Measurements from ENCODE around the gene XIRP1. TPM values are rescaled to one million over a fixed set of nuclear protein-coding genes. Genes with fewer than 3 reads are reported as not detected.

Gene XIRP1, protein sequence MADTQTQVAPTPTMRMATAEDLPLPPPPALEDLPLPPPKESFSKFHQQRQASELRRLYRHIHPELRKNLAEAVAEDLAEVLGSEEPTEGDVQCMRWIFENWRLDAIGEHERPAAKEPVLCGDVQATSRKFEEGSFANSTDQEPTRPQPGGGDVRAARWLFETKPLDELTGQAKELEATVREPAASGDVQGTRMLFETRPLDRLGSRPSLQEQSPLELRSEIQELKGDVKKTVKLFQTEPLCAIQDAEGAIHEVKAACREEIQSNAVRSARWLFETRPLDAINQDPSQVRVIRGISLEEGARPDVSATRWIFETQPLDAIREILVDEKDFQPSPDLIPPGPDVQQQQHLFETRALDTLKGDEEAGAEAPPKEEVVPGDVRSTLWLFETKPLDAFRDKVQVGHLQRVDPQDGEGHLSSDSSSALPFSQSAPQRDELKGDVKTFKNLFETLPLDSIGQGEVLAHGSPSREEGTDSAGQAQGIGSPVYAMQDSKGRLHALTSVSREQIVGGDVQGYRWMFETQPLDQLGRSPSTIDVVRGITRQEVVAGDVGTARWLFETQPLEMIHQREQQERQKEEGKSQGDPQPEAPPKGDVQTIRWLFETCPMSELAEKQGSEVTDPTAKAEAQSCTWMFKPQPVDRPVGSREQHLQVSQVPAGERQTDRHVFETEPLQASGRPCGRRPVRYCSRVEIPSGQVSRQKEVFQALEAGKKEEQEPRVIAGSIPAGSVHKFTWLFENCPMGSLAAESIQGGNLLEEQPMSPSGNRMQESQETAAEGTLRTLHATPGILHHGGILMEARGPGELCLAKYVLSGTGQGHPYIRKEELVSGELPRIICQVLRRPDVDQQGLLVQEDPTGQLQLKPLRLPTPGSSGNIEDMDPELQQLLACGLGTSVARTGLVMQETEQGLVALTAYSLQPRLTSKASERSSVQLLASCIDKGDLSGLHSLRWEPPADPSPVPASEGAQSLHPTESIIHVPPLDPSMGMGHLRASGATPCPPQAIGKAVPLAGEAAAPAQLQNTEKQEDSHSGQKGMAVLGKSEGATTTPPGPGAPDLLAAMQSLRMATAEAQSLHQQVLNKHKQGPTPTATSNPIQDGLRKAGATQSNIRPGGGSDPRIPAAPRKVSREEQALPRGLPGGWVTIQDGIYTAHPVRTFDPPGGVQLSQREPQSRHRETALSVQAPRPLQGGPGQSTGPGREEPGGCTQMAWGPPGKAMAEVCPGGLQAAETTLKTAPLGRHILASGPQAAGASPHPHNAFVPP (N-terminal part only)
- not detected in 2 replicates for total RNA-seq
- 0.03 and 0.05 TPM in 2 replicates for polyA plus RNA-seq
- polyA plus RNA-seq (2012) = 0.07 TPM in 1 of 2 replicates, not detected in the other
- polyA minus RNA-seq (ENCODE audit: low replicate concordance) = not detected in 2 replicates

GRCh38 chr3:39192490-39193092 lies at the start of gene XIRP1:
Gene XIRP1, minus strand, starts transcription at chr3:39192595. Its CDS starts 3,150 bp downstream, at chr3:39189445.
- H3K79me2 ChIP-seq (ENCODE audit: control insufficient read depth, insufficient read depth, low read length) = no peaks in the 10 kb centered on the region
- H3K4me2 ChIP-seq (ENCODE audit: extremely low read depth, insufficient read depth, low read length) = no peak within 1 kb of the TSS
- DNase-seq (ENCODE audit: low read depth in 2 of 2) = peak; percentile 7 to 43
- no peak within 1 kb of the TSS for H3K9ac ChIP-seq (ENCODE audit: insufficient read depth, low read length)
- H3K4me1 ChIP-seq (ENCODE audit: control insufficient read depth, extremely low read depth, insufficient read depth, low read length) = no peaks in the 10 kb centered on the region
- no peaks in the 10 kb centered on the region for H3K9me3 ChIP-seq (ENCODE audit: control insufficient read depth, insufficient read depth, low read depth, low read length)
- no peak within 1 kb of the TSS for H3K27ac ChIP-seq (ENCODE audit: insufficient read depth, low read length)
- no peak within 1 kb of the TSS for H2AFZ ChIP-seq (ENCODE audit: low read length)
- no peak within 1 kb of the TSS for H3K4me3 ChIP-seq (replicated peaks in 1 of 4; ENCODE audit: control extremely low read depth in 1 of 4, insufficient read depth in 1 of 4, low read depth in 3 of 4, low read length in 4 of 4)
- H4K20me1 ChIP-seq (ENCODE audit: control insufficient read depth, extremely low read depth, insufficient read depth, low read length) = no peaks in the 10 kb centered on the region
- TF ChIP-seq EZH2 (IDR thresholded peaks at IDR 0.05; ENCODE audit: low read length, missing control alignments) = no peak
- TF ChIP-seq, protein P1, sequence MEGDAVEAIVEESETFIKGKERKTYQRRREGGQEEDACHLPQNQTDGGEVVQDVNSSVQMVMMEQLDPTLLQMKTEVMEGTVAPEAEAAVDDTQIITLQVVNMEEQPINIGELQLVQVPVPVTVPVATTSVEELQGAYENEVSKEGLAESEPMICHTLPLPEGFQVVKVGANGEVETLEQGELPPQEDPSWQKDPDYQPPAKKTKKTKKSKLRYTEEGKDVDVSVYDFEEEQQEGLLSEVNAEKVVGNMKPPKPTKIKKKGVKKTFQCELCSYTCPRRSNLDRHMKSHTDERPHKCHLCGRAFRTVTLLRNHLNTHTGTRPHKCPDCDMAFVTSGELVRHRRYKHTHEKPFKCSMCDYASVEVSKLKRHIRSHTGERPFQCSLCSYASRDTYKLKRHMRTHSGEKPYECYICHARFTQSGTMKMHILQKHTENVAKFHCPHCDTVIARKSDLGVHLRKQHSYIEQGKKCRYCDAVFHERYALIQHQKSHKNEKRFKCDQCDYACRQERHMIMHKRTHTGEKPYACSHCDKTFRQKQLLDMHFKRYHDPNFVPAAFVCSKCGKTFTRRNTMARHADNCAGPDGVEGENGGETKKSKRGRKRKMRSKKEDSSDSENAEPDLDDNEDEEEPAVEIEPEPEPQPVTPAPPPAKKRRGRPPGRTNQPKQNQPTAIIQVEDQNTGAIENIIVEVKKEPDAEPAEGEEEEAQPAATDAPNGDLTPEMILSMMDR (conservative IDR thresholded peaks at IDR 0.05 in 1 of 2, IDR thresholded peaks at IDR 0.05 in 1 of 2; ENCODE audit: low read depth in 1 of 2, low read length in 2 of 2) = no peak
- H3K36me3 ChIP-seq (ENCODE audit: control insufficient read depth, insufficient read depth, low read length) = no peaks in the 10 kb centered on the region
- H3K27me3 ChIP-seq (ENCODE audit: control insufficient read depth, insufficient read depth, low read length) = no peaks in the 10 kb centered on the region

DNA sequence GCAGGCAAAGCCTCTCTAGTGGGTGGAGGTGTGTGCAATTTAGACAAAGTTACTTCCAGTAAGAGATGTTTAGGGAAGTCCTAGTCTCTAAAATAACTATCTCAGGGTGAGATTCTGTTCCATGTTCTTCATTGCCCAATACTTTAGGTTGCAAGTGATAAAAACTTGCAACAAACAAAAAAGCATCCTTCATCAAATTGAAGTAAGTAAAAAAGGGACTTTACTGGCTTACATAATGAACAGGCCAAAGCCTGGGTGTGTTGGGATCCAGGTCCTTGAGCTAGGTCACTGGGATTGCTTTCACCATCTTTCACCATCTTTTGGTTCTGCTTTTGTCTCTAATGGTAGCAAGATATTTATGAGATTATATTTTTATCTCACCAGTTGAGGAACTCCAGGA lies 49.2 kb upstream of the XIRP1 start:
- H3K9me3 ChIP-seq (ENCODE audit: control insufficient read depth, insufficient read depth, low read depth, low read length) = no peaks in the 10 kb centered on the region
- H3K4me1 ChIP-seq (ENCODE audit: control insufficient read depth, extremely low read depth, insufficient read depth, low read length) = no peaks in the 10 kb centered on the region
- TF ChIP-seq, protein P1 (conservative IDR thresholded peaks at IDR 0.05 in 1 of 2, IDR thresholded peaks at IDR 0.05 in 1 of 2; ENCODE audit: low read depth in 1 of 2, low read length in 2 of 2) = no peak
- TF ChIP-seq EZH2 (IDR thresholded peaks at IDR 0.05; ENCODE audit: low read length, missing control alignments) = no peak
- no peak overlapping the region for H3K4me2 ChIP-seq (ENCODE audit: extremely low read depth, insufficient read depth, low read length)
- no peak for DNase-seq (ENCODE audit: low read depth in 2 of 2)
- no peak overlapping the region for H3K4me3 ChIP-seq (replicated peaks in 1 of 4; ENCODE audit: control extremely low read depth in 1 of 4, insufficient read depth in 1 of 4, low read depth in 3 of 4, low read length in 4 of 4)
- H3K79me2 ChIP-seq (ENCODE audit: control insufficient read depth, insufficient read depth, low read length) = no peaks in the 10 kb centered on the region
- no peak overlapping the region for H2AFZ ChIP-seq (ENCODE audit: low read length)
- H3K27ac ChIP-seq (ENCODE audit: insufficient read depth, low read length) = no peak overlapping the region
- no peaks in the 10 kb centered on the region for H4K20me1 ChIP-seq (ENCODE audit: control insufficient read depth, extremely low read depth, insufficient read depth, low read length)
- H3K27me3 ChIP-seq (ENCODE audit: control insufficient read depth, insufficient read depth, low read length) = peaks cover 7% of the 10 kb centered on the region
- H3K36me3 ChIP-seq (ENCODE audit: control insufficient read depth, insufficient read depth, low read length) = no peaks in the 10 kb centered on the region
- no peak overlapping the region for H3K9ac ChIP-seq (ENCODE audit: insufficient read depth, low read length)

All from fibroblast of lung (primary cell).